ENCODE data around the gene LAMTOR3. TPM values are rescaled to one million over a fixed set of nuclear protein-coding genes. Genes with fewer than 3 reads are reported as not detected.
"Not testable (repeated sequence)": the region's sequence is repeated elsewhere in the genome, so short reads cannot be mapped to it uniquely, and the experiment has no call there.

LAMTOR3 gene
- total RNA-seq, 1 donor from 2014 or later: 36.2 TPM

- no peak for DNase-seq (ENCODE audit: low spot score)
Measured at GRCh38 chr4:99832321-99832720, 61.9 kb downstream of the LAMTOR3 start.

DNA sequence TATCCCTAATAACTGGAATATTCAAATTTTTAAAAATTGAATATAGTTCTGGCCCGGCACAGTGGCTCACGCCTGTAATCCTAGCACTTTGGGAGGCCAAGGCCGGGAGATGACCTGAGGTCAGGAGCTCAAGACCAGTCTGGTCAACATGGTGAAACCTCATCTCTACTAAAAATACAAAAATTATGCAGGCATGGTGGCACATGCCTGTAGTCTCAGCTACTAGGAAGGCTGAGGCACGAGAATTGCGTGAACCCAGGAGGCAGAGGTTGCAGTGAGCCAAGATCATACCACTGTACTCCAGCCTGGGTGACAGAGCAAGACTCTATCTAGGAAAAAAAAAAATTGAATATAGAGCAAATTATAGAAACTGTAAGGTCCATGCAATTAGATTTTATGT is 64.2 kb downstream of the LAMTOR3 start:
- H3K4me1 Mint-ChIP-seq (ENCODE audit: low read depth): peaks cover 17% of the 10 kb centered on the region
- H3K9me3 Mint-ChIP-seq (ENCODE audit: low read depth); H3K27ac Mint-ChIP-seq (ENCODE audit: unreplicated experiment): not testable (repeated sequence)

More at GRCh38 chr4:99832321-99832720, 61.9 kb downstream of the LAMTOR3 start:
- no peaks in the 10 kb centered on the region for H3K9me3 Mint-ChIP-seq (ENCODE audit: low read depth)
- H3K27me3 Mint-ChIP-seq (ENCODE audit: low read depth): peaks cover 5% of the 10 kb centered on the region
- H3K4me3 Mint-ChIP-seq (ENCODE audit: unreplicated experiment): no peak overlapping the region
- H3K27ac Mint-ChIP-seq (ENCODE audit: unreplicated experiment): no peak overlapping the region
- peaks cover 21% of the 10 kb centered on the region for H3K4me1 Mint-ChIP-seq (ENCODE audit: low read depth)
- TF ChIP-seq CTCF (IDR thresholded peaks at IDR 0.05): no peak
- no peaks in the 10 kb centered on the region for H3K36me3 Mint-ChIP-seq (ENCODE audit: low read depth)

DNA sequence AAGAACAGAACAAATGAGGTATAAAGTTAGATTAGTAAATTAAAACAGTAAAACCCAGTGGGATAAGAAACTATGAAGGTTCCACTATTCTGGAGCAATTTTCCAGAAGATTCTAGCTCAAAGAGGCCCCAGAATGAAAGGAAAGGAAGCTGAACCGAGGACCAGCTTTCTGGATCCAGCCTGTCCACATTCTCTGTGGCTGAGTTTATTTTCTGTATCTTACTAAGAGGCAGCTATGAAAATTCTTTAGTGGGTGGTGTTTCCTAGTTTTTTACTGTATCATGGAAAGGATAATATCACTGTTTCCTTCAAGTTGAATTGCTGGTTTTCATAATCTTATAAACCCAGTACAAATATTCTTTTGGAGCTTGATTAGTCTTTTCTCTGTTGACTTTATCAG is 65.8 kb downstream of the LAMTOR3 start:
- Mint-ChIP-seq H3K27ac (ENCODE audit: unreplicated experiment) (peak overlapping the region; percentile 19), H3K4me3 (ENCODE audit: unreplicated experiment) (no peak overlapping the region), H3K9me3 (ENCODE audit: low read depth) (no peaks in the 10 kb centered on the region), H3K36me3 (ENCODE audit: low read depth) (no peaks in the 10 kb centered on the region), H3K4me1 (ENCODE audit: low read depth) (peaks cover 16% of the 10 kb centered on the region), H3K27me3 (ENCODE audit: low read depth) (peaks cover 9% of the 10 kb centered on the region)
- TF ChIP-seq CTCF (IDR thresholded peaks at IDR 0.05): no peak
- no peak for DNase-seq (ENCODE audit: low spot score)

More for the DNA sequence above, 64.2 kb downstream of the LAMTOR3 start:
- not testable (repeated sequence) for H3K27me3 Mint-ChIP-seq (ENCODE audit: low read depth); H3K36me3 Mint-ChIP-seq (ENCODE audit: low read depth); H3K4me3 Mint-ChIP-seq (ENCODE audit: unreplicated experiment); DNase-seq (ENCODE audit: low spot score)

Other genes with a start within 250 kb of the LAMTOR3 start
- gene C4orf54, start 236.6 kb downstream of the LAMTOR3 start, total RNA-seq: not detected in 3 replicates
- not detected in 3 replicates for gene DAPP1, start 77.6 kb downstream of the LAMTOR3 start, total RNA-seq
- gene DNAJB14, start 52.2 kb upstream of the LAMTOR3 start, total RNA-seq: 57.6 to 59.9 TPM (median 57.9 TPM) in 3 replicates
- 157 to 209 TPM (median 198 TPM) in 3 replicates for gene H2AZ1, start 55.8 kb upstream of the LAMTOR3 start, total RNA-seq

Measured in chondrocyte (in vitro differentiated cells).